WTC11 (cell line): ENCODE results near the gene SGMS1. TPM values are rescaled to one million over a fixed set of nuclear protein-coding genes. Genes with fewer than 3 reads are reported as not detected.

Experiments used
- ATAC-seq: fragments of 200-7000 bp; cut with Tn5 transposase; 2 replicates; pipeline ENCODE4 v1.10.0; 2021; ENCODE audit warnings: mild to moderate bottlenecking, moderate library complexity
- CTCF ChIA-PET: fragments of 300-600 bp; sonication (Branson Sonifier 250); formaldehyde crosslinking; loops from one replicate; lab custom pipeline; 2021; ENCODE audit warnings: antibody characterized with exemption; lab: Charles Lee
- POLR2A ChIA-PET: fragments of 350-600 bp; sonication (Branson Sonifier 250); formaldehyde crosslinking; loops from one replicate; lab custom pipeline; 2021; ENCODE audit warnings: antibody characterized with exemption; lab: Charles Lee
- DNase-seq: peaks from one replicate; pipeline ENCODE4 v3.0.0; 2021; ENCODE audit warnings: low spot score
- H3K27ac Mint-ChIP-seq: 2 replicates; pipeline ENCODE4 v1.8.0; 2021; ENCODE audit warnings: mixed read lengths
- H3K27me3 Mint-ChIP-seq: 2 replicates; pipeline ENCODE4 v1.8.0; 2021; ENCODE audit warnings: low read depth, mild to moderate bottlenecking, moderate library complexity, mixed read lengths
- H3K36me3 Mint-ChIP-seq: 2 replicates; pipeline ENCODE4 v1.8.0; 2021; ENCODE audit warnings: mixed read lengths
- H3K4me1 Mint-ChIP-seq: 2 replicates; pipeline ENCODE4 v1.8.0; 2022; ENCODE audit warnings: mixed read lengths
- H3K4me3 Mint-ChIP-seq: 2 replicates; pipeline ENCODE4 v1.8.0; 2021; ENCODE audit warnings: mild to moderate bottlenecking, moderate library complexity, mixed read lengths
- H3K9me3 Mint-ChIP-seq: 2 replicates; pipeline ENCODE4 v1.8.0; 2021; ENCODE audit warnings: mixed read lengths
- ARID4B ChIP-seq: sonication (generic); formaldehyde crosslinking; IDR thresholded peaks from 2 replicates; pipeline ENCODE4 v1.8.0; 2023; ENCODE audit warnings: missing genetic modification reagents, mild to moderate bottlenecking, borderline replicate concordance
- ATF1 ChIP-seq: sonication (generic); formaldehyde crosslinking; IDR thresholded peaks from 2 replicates; pipeline ENCODE4 v1.8.1; 2023; ENCODE audit warnings: mild to moderate bottlenecking, moderate library complexity, missing genetic modification reagents
- ATF3 ChIP-seq: sonication (generic); formaldehyde crosslinking; conservative IDR thresholded peaks from 2 replicates; pipeline ENCODE4 v1.8.1; 2022; ENCODE audit warnings: mild to moderate bottlenecking, missing genetic modification reagents
- CREB1 ChIP-seq: sonication (generic); formaldehyde crosslinking; IDR thresholded peaks from 2 replicates; pipeline ENCODE4 v1.8.0; 2023; ENCODE audit warnings: mild to moderate bottlenecking, missing genetic modification reagents
- CREM ChIP-seq: sonication (generic); formaldehyde crosslinking; IDR thresholded peaks from 2 replicates; pipeline ENCODE4 v1.8.1; 2022; ENCODE audit warnings: mild to moderate bottlenecking, missing genetic modification reagents, moderate library complexity
- ETV6 ChIP-seq: sonication (generic); formaldehyde crosslinking; IDR thresholded peaks from 2 replicates; pipeline ENCODE4 v1.8.1; 2022; ENCODE audit warnings: mild to moderate bottlenecking, missing genetic modification reagents
- FOXK1 ChIP-seq: sonication (generic); formaldehyde crosslinking; IDR thresholded peaks from 2 replicates; pipeline ENCODE4 v1.8.0; 2022; ENCODE audit warnings: mild to moderate bottlenecking, moderate library complexity, missing genetic modification reagents
- FOXP1 ChIP-seq: sonication (generic); formaldehyde crosslinking; IDR thresholded peaks from 2 replicates; pipeline ENCODE4 v1.8.0; 2022; ENCODE audit warnings: missing genetic modification reagents, mild to moderate bottlenecking, moderate library complexity, borderline replicate concordance
- JAZF1 ChIP-seq: fragments of 250-450 bp; sonication (Bioruptor Pico); IDR thresholded peaks from 2 replicates; pipeline ENCODE4 v1.9.0; 2021; ENCODE audit warnings: moderate library complexity, mild to moderate bottlenecking, inconsistent platforms
- JUN ChIP-seq: sonication (generic); formaldehyde crosslinking; IDR thresholded peaks from 2 replicates; pipeline ENCODE4 v1.8.0; 2023; ENCODE audit warnings: mild to moderate bottlenecking, missing genetic modification reagents
- NR1H2 ChIP-seq: sonication (generic); formaldehyde crosslinking; IDR thresholded peaks from 2 replicates; pipeline ENCODE4 v1.9.0; 2021; ENCODE audit warnings: mild to moderate bottlenecking, moderate library complexity, missing genetic modification reagents
- NR2C2 ChIP-seq: sonication (generic); formaldehyde crosslinking; IDR thresholded peaks from 2 replicates; pipeline ENCODE4 v1.8.0; 2022; ENCODE audit warnings: mild to moderate bottlenecking, missing genetic modification reagents
- PREB ChIP-seq: sonication (generic); formaldehyde crosslinking; IDR thresholded peaks from 2 replicates; pipeline ENCODE4 v1.8.1; 2022; ENCODE audit warnings: mild to moderate bottlenecking, missing genetic modification reagents, moderate library complexity, borderline replicate concordance
- SMAD3 ChIP-seq: sonication (generic); formaldehyde crosslinking; IDR thresholded peaks from 2 replicates; pipeline ENCODE4 v1.8.0; 2022; ENCODE audit warnings: missing genetic modification reagents, mild to moderate bottlenecking, borderline replicate concordance
- SOX15 ChIP-seq: fragments of 250-450 bp; sonication (Bioruptor Pico); IDR thresholded peaks from 2 replicates; pipeline ENCODE4 v1.9.0; 2021; ENCODE audit warnings: mild to moderate bottlenecking
- ZNF138 ChIP-seq: sonication (generic); formaldehyde crosslinking; conservative IDR thresholded peaks from 2 replicates; pipeline ENCODE4 v1.8.1; 2022; ENCODE audit warnings: mild to moderate bottlenecking, moderate library complexity, missing genetic modification reagents
- ZNF219 ChIP-seq: sonication (generic); formaldehyde crosslinking; IDR thresholded peaks from 2 replicates; pipeline ENCODE4 v1.8.0; 2023; ENCODE audit warnings: missing genetic modification reagents, mild to moderate bottlenecking, borderline replicate concordance
- ZNF317 ChIP-seq: sonication (generic); formaldehyde crosslinking; IDR thresholded peaks from 2 replicates; pipeline ENCODE4 v1.8.1; 2023; ENCODE audit warnings: low read depth, mild to moderate bottlenecking, moderate library complexity, missing genetic modification reagents, borderline replicate concordance
- total RNA-seq: library from RNA; stranded (reverse); gene quantifications from 3 replicates; pipeline ENCODE4 v1.2.3, GENCODE V29; 2021
- TF ChIP-seq, protein P1 (sequence below): fragments of 250-450 bp; sonication (Bioruptor Pico); IDR thresholded peaks from 2 replicates; pipeline ENCODE4 v1.9.0; 2021; ENCODE audit warnings: mild to moderate bottlenecking, borderline replicate concordance
- TF ChIP-seq, protein P2 (sequence below): sonication (generic); formaldehyde crosslinking; IDR thresholded peaks from 2 replicates; pipeline ENCODE4 v1.8.1; 2023; ENCODE audit warnings: mild to moderate bottlenecking, missing genetic modification reagents, moderate library complexity
- TF ChIP-seq, protein P3 (sequence below): sonication (generic); formaldehyde crosslinking; IDR thresholded peaks from 2 replicates; pipeline ENCODE4 v1.8.1; 2023; ENCODE audit warnings: mild to moderate bottlenecking, missing genetic modification reagents
- TF ChIP-seq, protein P4 (sequence below): fragments of 250-450 bp; sonication (Bioruptor Pico); IDR thresholded peaks from 2 replicates; pipeline ENCODE4 v1.9.0; 2021; ENCODE audit warnings: moderate library complexity, mild to moderate bottlenecking, inconsistent platforms, borderline replicate concordance

Gene SGMS1
- total RNA-seq, 1 experiment from 2014 or later: 13.2 TPM

GRCh38 chr10:50624413-50624865 is 683 bp upstream of the SGMS1 start:
- Mint-ChIP-seq H3K4me1 (peaks cover 70% of the 10 kb centered on the region), H3K36me3 (no peaks in the 10 kb centered on the region), H3K9me3 (peaks cover 3% of the 10 kb centered on the region; the same call in 1 of the 2 replicates), H3K27me3 (no peaks in the 10 kb centered on the region), H3K27ac (peak overlapping the region; percentile 99), H3K4me3 (peak overlapping the region; percentile 82)
- ChIA-PET CTCF (interaction anchor here (0.8 to 1.1 kb wide), 3 partner anchors 9 to 35 kb away, joined by 3 to 4 read pairs (median 3); no protein-coding TSS in a partner anchor), POLR2A (interaction anchor here (0.6 to 1.1 kb wide), 5 partner anchors 12 to 208 kb away, joined by 3 to 4 read pairs (median 3); no protein-coding TSS in a partner anchor)
- DNase-seq (peak; percentile 97), ATAC-seq (peak; percentile 54)
- TF ChIP-seq, protein P1, sequence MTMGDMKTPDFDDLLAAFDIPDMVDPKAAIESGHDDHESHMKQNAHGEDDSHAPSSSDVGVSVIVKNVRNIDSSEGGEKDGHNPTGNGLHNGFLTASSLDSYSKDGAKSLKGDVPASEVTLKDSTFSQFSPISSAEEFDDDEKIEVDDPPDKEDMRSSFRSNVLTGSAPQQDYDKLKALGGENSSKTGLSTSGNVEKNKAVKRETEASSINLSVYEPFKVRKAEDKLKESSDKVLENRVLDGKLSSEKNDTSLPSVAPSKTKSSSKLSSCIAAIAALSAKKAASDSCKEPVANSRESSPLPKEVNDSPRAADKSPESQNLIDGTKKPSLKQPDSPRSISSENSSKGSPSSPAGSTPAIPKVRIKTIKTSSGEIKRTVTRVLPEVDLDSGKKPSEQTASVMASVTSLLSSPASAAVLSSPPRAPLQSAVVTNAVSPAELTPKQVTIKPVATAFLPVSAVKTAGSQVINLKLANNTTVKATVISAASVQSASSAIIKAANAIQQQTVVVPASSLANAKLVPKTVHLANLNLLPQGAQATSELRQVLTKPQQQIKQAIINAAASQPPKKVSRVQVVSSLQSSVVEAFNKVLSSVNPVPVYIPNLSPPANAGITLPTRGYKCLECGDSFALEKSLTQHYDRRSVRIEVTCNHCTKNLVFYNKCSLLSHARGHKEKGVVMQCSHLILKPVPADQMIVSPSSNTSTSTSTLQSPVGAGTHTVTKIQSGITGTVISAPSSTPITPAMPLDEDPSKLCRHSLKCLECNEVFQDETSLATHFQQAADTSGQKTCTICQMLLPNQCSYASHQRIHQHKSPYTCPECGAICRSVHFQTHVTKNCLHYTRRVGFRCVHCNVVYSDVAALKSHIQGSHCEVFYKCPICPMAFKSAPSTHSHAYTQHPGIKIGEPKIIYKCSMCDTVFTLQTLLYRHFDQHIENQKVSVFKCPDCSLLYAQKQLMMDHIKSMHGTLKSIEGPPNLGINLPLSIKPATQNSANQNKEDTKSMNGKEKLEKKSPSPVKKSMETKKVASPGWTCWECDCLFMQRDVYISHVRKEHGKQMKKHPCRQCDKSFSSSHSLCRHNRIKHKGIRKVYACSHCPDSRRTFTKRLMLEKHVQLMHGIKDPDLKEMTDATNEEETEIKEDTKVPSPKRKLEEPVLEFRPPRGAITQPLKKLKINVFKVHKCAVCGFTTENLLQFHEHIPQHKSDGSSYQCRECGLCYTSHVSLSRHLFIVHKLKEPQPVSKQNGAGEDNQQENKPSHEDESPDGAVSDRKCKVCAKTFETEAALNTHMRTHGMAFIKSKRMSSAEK (CRISPR knock-in tag): no peak
- no peak for TF ChIP-seq PREB (CRISPR knock-in tag)
- peak; percentile 76; the same call in 1 of the 2 replicates for TF ChIP-seq CREM (CRISPR knock-in tag)
- TF ChIP-seq SMAD3 (CRISPR knock-in tag): no peak
- TF ChIP-seq ATF3: no peak
- TF ChIP-seq NR1H2 (CRISPR knock-in tag): no peak
- TF ChIP-seq, protein P2, sequence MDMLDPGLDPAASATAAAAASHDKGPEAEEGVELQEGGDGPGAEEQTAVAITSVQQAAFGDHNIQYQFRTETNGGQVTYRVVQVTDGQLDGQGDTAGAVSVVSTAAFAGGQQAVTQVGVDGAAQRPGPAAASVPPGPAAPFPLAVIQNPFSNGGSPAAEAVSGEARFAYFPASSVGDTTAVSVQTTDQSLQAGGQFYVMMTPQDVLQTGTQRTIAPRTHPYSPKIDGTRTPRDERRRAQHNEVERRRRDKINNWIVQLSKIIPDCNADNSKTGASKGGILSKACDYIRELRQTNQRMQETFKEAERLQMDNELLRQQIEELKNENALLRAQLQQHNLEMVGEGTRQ (CRISPR knock-in tag): no peak
- TF ChIP-seq ATF1 (CRISPR knock-in tag): 0 out of 2 replicates have a peak, but pooled peaks have one; percentile 49
- no peak for TF ChIP-seq ETV6 (CRISPR knock-in tag)
- no peak for TF ChIP-seq JUN (CRISPR knock-in tag)
- TF ChIP-seq NR2C2 (CRISPR knock-in tag): no peak
- TF ChIP-seq, protein P3, sequence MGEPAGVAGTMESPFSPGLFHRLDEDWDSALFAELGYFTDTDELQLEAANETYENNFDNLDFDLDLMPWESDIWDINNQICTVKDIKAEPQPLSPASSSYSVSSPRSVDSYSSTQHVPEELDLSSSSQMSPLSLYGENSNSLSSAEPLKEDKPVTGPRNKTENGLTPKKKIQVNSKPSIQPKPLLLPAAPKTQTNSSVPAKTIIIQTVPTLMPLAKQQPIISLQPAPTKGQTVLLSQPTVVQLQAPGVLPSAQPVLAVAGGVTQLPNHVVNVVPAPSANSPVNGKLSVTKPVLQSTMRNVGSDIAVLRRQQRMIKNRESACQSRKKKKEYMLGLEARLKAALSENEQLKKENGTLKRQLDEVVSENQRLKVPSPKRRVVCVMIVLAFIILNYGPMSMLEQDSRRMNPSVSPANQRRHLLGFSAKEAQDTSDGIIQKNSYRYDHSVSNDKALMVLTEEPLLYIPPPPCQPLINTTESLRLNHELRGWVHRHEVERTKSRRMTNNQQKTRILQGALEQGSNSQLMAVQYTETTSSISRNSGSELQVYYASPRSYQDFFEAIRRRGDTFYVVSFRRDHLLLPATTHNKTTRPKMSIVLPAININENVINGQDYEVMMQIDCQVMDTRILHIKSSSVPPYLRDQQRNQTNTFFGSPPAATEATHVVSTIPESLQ (CRISPR knock-in tag): no peak
- TF ChIP-seq ARID4B (CRISPR knock-in tag): peak; percentile 82; the same call in 1 of the 2 replicates
- no peak for TF ChIP-seq JAZF1 (CRISPR knock-in tag)
- 0 out of 2 replicates have a peak, but pooled peaks have one; percentile 34 for TF ChIP-seq ZNF219 (CRISPR knock-in tag)
- TF ChIP-seq ZNF138: no peak
- TF ChIP-seq FOXP1 (CRISPR knock-in tag): no peak
- TF ChIP-seq ZNF317 (CRISPR knock-in tag): peak; percentile 70; the same call in 1 of the 2 replicates
- peak; percentile 38; the same call in 1 of the 2 replicates for TF ChIP-seq CREB1 (CRISPR knock-in tag)
- no peak for TF ChIP-seq SOX15 (CRISPR knock-in tag)
- no peak for TF ChIP-seq FOXK1 (CRISPR knock-in tag)
- TF ChIP-seq, protein P4, sequence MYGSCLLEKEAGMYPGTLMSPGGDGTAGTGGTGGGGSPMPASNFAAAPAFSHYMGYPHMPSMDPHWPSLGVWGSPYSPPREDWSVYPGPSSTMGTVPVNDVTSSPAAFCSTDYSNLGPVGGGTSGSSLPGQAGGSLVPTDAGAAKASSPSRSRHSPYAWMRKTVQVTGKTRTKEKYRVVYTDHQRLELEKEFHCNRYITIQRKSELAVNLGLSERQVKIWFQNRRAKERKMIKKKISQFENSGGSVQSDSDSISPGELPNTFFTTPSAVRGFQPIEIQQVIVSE (CRISPR knock-in tag): no peak
